Measurements from ENCODE around the gene CYBC1.

DNA sequence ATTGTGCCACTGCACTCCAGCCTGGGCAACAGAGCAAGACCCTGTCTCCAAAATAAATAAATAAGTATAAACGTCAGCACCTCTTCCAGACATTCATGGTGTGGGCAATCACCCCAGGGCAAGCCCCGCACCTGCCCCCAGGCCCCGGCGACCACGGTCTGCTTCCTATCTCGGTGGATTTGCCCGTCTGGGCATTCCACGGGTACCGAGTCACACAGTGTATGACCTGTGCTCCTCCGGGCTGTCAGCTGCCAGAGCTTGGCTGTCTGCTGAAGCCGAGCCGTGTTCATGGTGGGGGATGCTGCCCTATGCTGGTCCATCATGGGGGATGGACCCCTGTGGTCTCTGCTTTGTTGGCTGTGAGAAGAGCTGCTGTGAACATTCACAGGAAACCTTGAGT, 15.4 kb downstream of the CYBC1 start:
- TF ChIP-seq, protein P1, sequence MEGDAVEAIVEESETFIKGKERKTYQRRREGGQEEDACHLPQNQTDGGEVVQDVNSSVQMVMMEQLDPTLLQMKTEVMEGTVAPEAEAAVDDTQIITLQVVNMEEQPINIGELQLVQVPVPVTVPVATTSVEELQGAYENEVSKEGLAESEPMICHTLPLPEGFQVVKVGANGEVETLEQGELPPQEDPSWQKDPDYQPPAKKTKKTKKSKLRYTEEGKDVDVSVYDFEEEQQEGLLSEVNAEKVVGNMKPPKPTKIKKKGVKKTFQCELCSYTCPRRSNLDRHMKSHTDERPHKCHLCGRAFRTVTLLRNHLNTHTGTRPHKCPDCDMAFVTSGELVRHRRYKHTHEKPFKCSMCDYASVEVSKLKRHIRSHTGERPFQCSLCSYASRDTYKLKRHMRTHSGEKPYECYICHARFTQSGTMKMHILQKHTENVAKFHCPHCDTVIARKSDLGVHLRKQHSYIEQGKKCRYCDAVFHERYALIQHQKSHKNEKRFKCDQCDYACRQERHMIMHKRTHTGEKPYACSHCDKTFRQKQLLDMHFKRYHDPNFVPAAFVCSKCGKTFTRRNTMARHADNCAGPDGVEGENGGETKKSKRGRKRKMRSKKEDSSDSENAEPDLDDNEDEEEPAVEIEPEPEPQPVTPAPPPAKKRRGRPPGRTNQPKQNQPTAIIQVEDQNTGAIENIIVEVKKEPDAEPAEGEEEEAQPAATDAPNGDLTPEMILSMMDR (conservative IDR thresholded peaks at IDR 0.05 in 1 of 2, IDR thresholded peaks at IDR 0.05 in 1 of 2; ENCODE audit: extremely low read depth in 1 of 2, insufficient read depth in 1 of 2, low read depth in 1 of 2, low read length in 2 of 2) = no peak
- TF ChIP-seq EZH2 (IDR thresholded peaks at IDR 0.05; ENCODE audit: borderline replicate concordance, low read length) = no peak
